Karpas-422 (cell line): ENCODE results near the gene KRAS. TPM values are rescaled to one million over a fixed set of nuclear protein-coding genes. Genes with fewer than 3 reads are reported as not detected.

Source experiments
- DNase-seq: peaks from one replicate; pipeline ENCODE4 v3.0.0-alpha.2; 2015
- H2AFZ ChIP-seq: fragments of 200-600 bp; sonication (generic); 2 replicates; pipeline ENCODE4 v1.6.1; 2014; ENCODE audit warnings: antibody characterized with exemption, low read length, mixed read lengths
- H3K27ac ChIP-seq: fragments of 200-600 bp; sonication (generic); 2 replicates; pipeline ENCODE4 v1.5.1; 2014; ENCODE audit warnings: mild to moderate bottlenecking, low read length, moderate library complexity
- H3K27me3 ChIP-seq: fragments of 200-600 bp; sonication (generic); 2 replicates; pipeline ENCODE4 v1.6.1; 2014; ENCODE audit warnings: low read length, mixed read lengths
- H3K36me3 ChIP-seq: fragments of 200-600 bp; sonication (generic); 2 replicates; pipeline ENCODE4 v1.6.1; 2014; ENCODE audit warnings: low read length, mixed read lengths; ENCODE audit not compliant: insufficient read depth
- H3K4me1 ChIP-seq: fragments of 200-600 bp; sonication (generic); 2 replicates; pipeline ENCODE4 v1.6.1; 2014; ENCODE audit warnings: mild to moderate bottlenecking, low read length, mixed read lengths
- H3K4me2 ChIP-seq: fragments of 200-600 bp; sonication (generic); 2 replicates; pipeline ENCODE4 v1.6.1; 2014; ENCODE audit warnings: low read length, low read depth, mild to moderate bottlenecking; ENCODE audit not compliant: poor library complexity, severe bottlenecking
- H3K4me3 ChIP-seq: fragments of 200-600 bp; sonication (generic); 2 replicates; pipeline ENCODE4 v1.5.1; 2014; ENCODE audit warnings: mild to moderate bottlenecking, antibody characterized with exemption, low read length, mixed read lengths
- H3K79me2 ChIP-seq: fragments of 200-600 bp; sonication (generic); 2 replicates; pipeline ENCODE4 v1.6.1; 2014; ENCODE audit warnings: mild to moderate bottlenecking, low read length, mixed read lengths
- H3K9ac ChIP-seq: fragments of 200-600 bp; sonication (generic); 2 replicates; pipeline ENCODE4 v1.6.0; 2014; ENCODE audit warnings: low read length
- H3K9me2 ChIP-seq: fragments of 200-600 bp; sonication (generic), shearing (Covaris generic); replicated peaks from 2 replicates; pipeline ENCODE4 v1.6.0; 2014; ENCODE audit warnings: mild to moderate bottlenecking, low read length, moderate library complexity; ENCODE audit not compliant: insufficient read depth
- H3K9me3 ChIP-seq: fragments of 300-700, 200-600 bp; sonication (generic); 2 replicates; pipeline ENCODE4 v1.6.1; 2014; ENCODE audit warnings: low read length, mixed read lengths
- H4K20me1 ChIP-seq: fragments of 200-600 bp; sonication (generic); 2 replicates; pipeline ENCODE4 v1.6.1; 2014; ENCODE audit warnings: mild to moderate bottlenecking, antibody characterized with exemption, low read length, low read depth; ENCODE audit not compliant: insufficient read depth
- total RNA-seq: library from RNA; depleted of rRNA; stranded (reverse); fragments of >200 nt; shearing (Covaris generic); gene quantifications from 2 replicates; pipeline ENCODE4 v1.2.3, GENCODE V29; 2014; ENCODE audit warnings: low replicate concordance

Gene KRAS
- total RNA-seq, 1 experiment from 2014 or later, result 35.8 TPM

GRCh38 chr12:25242981-25243679 is 7.6 kb downstream of the KRAS start:
- Histone ChIP-seq H2AFZ (no peak overlapping the region), H3K27ac (no peak overlapping the region), H3K9ac (no peak overlapping the region), H3K9me3 (no peaks in the 10 kb centered on the region), H3K4me2 (no peak overlapping the region), H3K4me3 (no peak overlapping the region), H3K9me2 (no peaks in the 10 kb centered on the region), H4K20me1 (no peaks in the 10 kb centered on the region), H3K27me3 (no peaks in the 10 kb centered on the region), H3K36me3 (peaks cover 45% of the 10 kb centered on the region), H3K4me1 (peaks cover 52% of the 10 kb centered on the region), H3K79me2 (peaks cover 91% of the 10 kb centered on the region)
- DNase-seq, result no peak

DNA sequence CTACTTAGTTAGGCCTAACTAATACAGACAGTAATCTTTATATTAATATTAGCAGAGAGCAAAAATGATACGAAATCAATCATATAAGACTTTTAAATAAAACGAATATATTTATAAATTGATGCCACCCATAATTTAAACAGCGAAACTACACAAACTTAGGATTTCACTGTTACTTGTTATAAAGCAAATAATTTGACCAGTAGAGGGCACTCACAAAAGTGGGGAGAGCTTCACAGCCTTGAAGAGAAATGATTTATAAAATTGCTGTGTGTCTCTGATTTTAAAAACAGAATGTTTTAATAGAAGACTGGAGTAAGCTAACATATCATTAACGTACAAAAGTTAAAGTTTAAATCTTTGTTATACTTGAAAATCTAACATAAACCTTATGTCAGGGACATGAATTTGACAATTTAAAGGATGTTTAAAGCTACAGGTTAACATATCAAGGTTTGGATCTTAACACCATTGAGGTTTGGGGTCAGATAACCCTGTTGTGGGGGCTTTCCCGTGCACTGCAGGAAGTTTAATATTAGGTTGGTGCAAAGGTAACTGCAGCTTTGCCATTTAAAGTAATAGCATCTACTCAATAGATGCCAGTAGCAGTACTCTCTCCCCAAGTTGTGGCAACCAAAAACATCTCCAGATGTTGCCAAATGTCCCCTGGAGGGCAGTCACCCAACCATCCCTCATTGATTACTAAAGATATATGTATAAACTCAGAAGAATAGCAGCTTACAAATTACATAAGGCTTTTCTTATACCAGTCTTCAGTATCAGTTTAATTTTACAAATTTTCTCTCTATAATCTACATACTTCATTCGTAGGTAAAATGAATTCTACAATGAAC is 9.3 kb downstream of the KRAS start:
- H2AFZ ChIP-seq, result no peak overlapping the region
- no peaks in the 10 kb centered on the region for H3K9me2 ChIP-seq
- DNase-seq, result peak; percentile 85
- no peaks in the 10 kb centered on the region for H4K20me1 ChIP-seq
- peaks cover 48% of the 10 kb centered on the region for H3K36me3 ChIP-seq
- H3K27me3 ChIP-seq, result no peaks in the 10 kb centered on the region
- H3K79me2 ChIP-seq, result peaks cover 92% of the 10 kb centered on the region
- peak overlapping the region; percentile 43 for H3K4me2 ChIP-seq
- no peaks in the 10 kb centered on the region for H3K9me3 ChIP-seq
- H3K27ac ChIP-seq, result peak overlapping the region; percentile 54
- H3K4me3 ChIP-seq, result no peak overlapping the region
- peaks cover 43% of the 10 kb centered on the region for H3K4me1 ChIP-seq
- no peak overlapping the region for H3K9ac ChIP-seq

GRCh38 chr12:25236626-25237025 is 14.1 kb downstream of the KRAS start:
- Histone ChIP-seq H3K79me2 (peaks cover 94% of the 10 kb centered on the region), H4K20me1 (no peaks in the 10 kb centered on the region), H3K36me3 (peaks cover 50% of the 10 kb centered on the region), H3K27me3 (no peaks in the 10 kb centered on the region), H3K9ac (no peak overlapping the region), H2AFZ (no peak overlapping the region), H3K9me3 (no peaks in the 10 kb centered on the region), H3K4me3 (no peak overlapping the region), H3K4me2 (no peak overlapping the region), H3K9me2 (no peaks in the 10 kb centered on the region), H3K27ac (no peak overlapping the region), H3K4me1 (peaks cover 11% of the 10 kb centered on the region)
- no peak for DNase-seq

DNA sequence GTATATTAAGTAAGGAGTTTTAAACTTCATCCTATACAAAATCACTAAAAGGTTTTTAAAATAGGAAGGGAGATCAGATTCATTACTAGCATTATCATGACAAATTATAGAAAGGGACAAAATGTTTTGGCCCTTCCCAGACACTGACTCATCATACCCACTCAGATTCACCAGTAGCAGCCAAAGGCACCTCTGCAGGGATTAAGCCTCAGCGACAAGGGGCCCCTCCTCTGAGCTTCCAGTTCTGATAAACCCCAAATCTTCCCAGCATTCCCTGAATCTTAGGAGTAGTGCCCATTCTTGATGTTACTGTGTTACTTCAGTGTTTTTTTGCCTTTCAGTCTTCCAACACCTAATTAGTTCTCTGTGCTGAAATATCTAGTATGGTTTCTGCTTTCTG is 14.5 kb downstream of the KRAS start:
- peaks cover 50% of the 10 kb centered on the region for H3K36me3 ChIP-seq
- no peak overlapping the region for H3K27ac ChIP-seq
- no peaks in the 10 kb centered on the region for H3K27me3 ChIP-seq
- peaks cover 95% of the 10 kb centered on the region for H3K79me2 ChIP-seq
- DNase-seq, result no peak
- no peak overlapping the region for H3K9ac ChIP-seq
- no peaks in the 10 kb centered on the region for H3K9me3 ChIP-seq
- no peak overlapping the region for H3K4me2 ChIP-seq
- no peaks in the 10 kb centered on the region for H4K20me1 ChIP-seq
- no peaks in the 10 kb centered on the region for H3K9me2 ChIP-seq
- H3K4me1 ChIP-seq, result peaks cover 6% of the 10 kb centered on the region
- H2AFZ ChIP-seq, result no peak overlapping the region
- no peak overlapping the region for H3K4me3 ChIP-seq

- Histone ChIP-seq H3K27me3 (no peaks in the 10 kb centered on the region), H3K4me3 (no peak overlapping the region), H3K27ac (no peak overlapping the region), H3K9ac (no peak overlapping the region), H3K79me2 (peaks cover 39% of the 10 kb centered on the region), H4K20me1 (no peaks in the 10 kb centered on the region), H3K4me2 (no peak overlapping the region), H3K9me2 (no peaks in the 10 kb centered on the region), H2AFZ (no peak overlapping the region), H3K4me1 (no peaks in the 10 kb centered on the region), H3K36me3 (peaks cover 14% of the 10 kb centered on the region; the same call in 1 of the 2 replicates), H3K9me3 (no peaks in the 10 kb centered on the region)
- DNase-seq, result no peak
Observed at GRCh38 chr12:25213338-25213737, 37.4 kb downstream of the KRAS start.

DNA sequence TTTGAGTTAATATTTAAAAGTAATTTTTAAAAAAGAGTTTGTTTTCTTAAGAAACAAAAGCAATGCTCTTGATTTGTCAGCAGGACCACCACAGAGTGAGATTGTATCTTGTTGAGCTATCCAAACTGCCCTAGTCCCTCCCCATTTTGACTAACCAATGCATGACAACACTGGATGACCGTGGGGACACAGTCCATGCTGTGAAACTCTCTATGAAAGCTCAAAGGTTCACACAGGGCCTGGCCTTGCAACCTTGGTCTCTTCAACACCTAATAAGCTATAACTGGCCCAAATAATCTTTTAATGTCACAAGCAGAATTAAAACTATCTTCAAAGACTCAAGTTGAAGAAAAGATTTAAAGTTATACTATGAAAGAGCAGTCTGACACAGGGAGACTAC is 42.2 kb downstream of the KRAS start:
- Histone ChIP-seq H3K79me2 (peaks cover 16% of the 10 kb centered on the region), H3K27me3 (no peaks in the 10 kb centered on the region), H3K9me2 (no peaks in the 10 kb centered on the region), H4K20me1 (no peaks in the 10 kb centered on the region), H3K9ac (no peak overlapping the region), H3K4me1 (no peaks in the 10 kb centered on the region), H3K9me3 (no peaks in the 10 kb centered on the region), H3K36me3 (peaks cover 18% of the 10 kb centered on the region; the same call in 1 of the 2 replicates), H3K4me3 (no peak overlapping the region), H3K4me2 (no peak overlapping the region), H2AFZ (no peak overlapping the region), H3K27ac (no peak overlapping the region)
- no peak for DNase-seq

DNA sequence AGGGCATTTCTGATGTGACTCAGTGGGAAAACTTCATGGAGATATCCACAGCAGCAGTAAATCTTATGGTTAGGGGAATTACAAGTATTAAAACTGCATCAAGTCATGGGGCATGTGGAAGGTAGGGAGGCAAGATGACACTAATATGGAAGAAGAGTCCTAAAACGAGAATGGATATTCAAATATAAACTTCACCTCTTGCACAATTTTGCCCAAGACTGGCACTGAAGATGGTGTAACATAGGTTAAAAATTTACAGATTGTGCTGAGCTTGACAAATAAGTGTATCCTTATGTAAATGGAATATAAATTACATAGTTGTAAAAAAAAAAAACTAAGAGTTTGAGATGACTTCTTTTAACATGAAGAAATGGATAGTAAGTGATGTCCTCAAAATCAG is 42.9 kb downstream of the KRAS start:
- Histone ChIP-seq H3K79me2 (peaks cover 12% of the 10 kb centered on the region), H3K9ac (no peak overlapping the region), H3K4me3 (no peak overlapping the region), H3K27me3 (no peaks in the 10 kb centered on the region), H3K9me2 (no peaks in the 10 kb centered on the region), H3K9me3 (no peaks in the 10 kb centered on the region), H3K4me2 (no peak overlapping the region), H3K4me1 (no peaks in the 10 kb centered on the region), H3K36me3 (peaks cover 18% of the 10 kb centered on the region; the same call in 1 of the 2 replicates), H4K20me1 (no peaks in the 10 kb centered on the region), H2AFZ (no peak overlapping the region), H3K27ac (no peak overlapping the region)
- DNase-seq, result no peak

DNA sequence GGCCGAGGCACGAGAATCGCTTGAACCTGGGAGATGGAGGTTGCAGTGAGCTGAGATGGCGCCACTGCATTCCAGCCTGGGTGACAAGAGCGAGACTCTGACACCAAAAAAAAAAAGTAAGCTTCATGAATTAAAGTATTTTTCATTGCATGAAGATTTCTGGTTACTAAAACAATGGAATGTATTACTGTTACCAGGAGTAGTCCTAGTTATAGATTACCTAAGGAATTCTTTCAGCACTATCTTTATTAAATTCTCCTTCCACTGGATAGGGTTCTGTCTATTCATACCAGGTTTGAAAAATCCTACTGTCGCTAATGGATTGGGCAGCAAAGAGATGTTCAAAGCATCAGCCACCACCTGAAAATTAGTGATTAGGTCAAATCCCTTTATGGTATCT is 43.3 kb downstream of the KRAS start:
- Histone ChIP-seq H3K36me3 (peaks cover 18% of the 10 kb centered on the region; the same call in 1 of the 2 replicates), H3K4me3 (no peak overlapping the region), H3K27ac (no peak overlapping the region), H3K79me2 (peaks cover 12% of the 10 kb centered on the region), H3K9me3 (no peaks in the 10 kb centered on the region), H3K9me2 (no peaks in the 10 kb centered on the region), H3K4me2 (no peak overlapping the region), H3K27me3 (no peaks in the 10 kb centered on the region), H4K20me1 (no peaks in the 10 kb centered on the region), H3K9ac (no peak overlapping the region), H2AFZ (no peak overlapping the region), H3K4me1 (no peaks in the 10 kb centered on the region)
- no peak for DNase-seq
